Stimulated activated naive CD4-positive, alpha-beta T cell treated with Interleukin-2 at 50 U/mL for 16 hours (primary cell): ENCODE data around the gene CELA1.

Experiments used
- DNase-seq: peaks from one replicate; lab custom pipeline; 2025; lab: John Stamatoyannopoulos, UW

Gene CELA1

GRCh38 chr12:51374856-51375255 is 28.4 kb upstream of the CELA1 start:
- no peak for DNase-seq

GRCh38 chr12:51374361-51374760 is 27.9 kb upstream of the CELA1 start:
- no peak for DNase-seq

- DNase-seq, result no peak
Measured at GRCh38 chr12:51373187-51373586, 26.7 kb upstream of the CELA1 start.

GRCh38 chr12:51372021-51372420 is 25.5 kb upstream of the CELA1 start:
- no peak for DNase-seq

- no peak for DNase-seq
Measured at GRCh38 chr12:51371295-51371953, 24.9 kb upstream of the CELA1 start.

- DNase-seq, result no peak
Measured at GRCh38 chr12:51370667-51371066, 24.2 kb upstream of the CELA1 start.

- no peak for DNase-seq
Measured at GRCh38 chr12:51369581-51369980, 23.1 kb upstream of the CELA1 start.

- peak; percentile 81 for DNase-seq
Measured at GRCh38 chr12:51368640-51369517, 22.4 kb upstream of the CELA1 start.

GRCh38 chr12:51365276-51365675 is 18.8 kb upstream of the CELA1 start:
- DNase-seq, result no peak

GRCh38 chr12:51364001-51364400 is 17.5 kb upstream of the CELA1 start:
- no peak for DNase-seq

GRCh38 chr12:51362747-51363342 is 16.4 kb upstream of the CELA1 start:
- DNase-seq, result no peak

GRCh38 chr12:51362307-51362706 is 15.8 kb upstream of the CELA1 start:
- DNase-seq, result no peak

- DNase-seq, result no peak
Measured at GRCh38 chr12:51361161-51362016, 14.9 kb upstream of the CELA1 start.

- no peak for DNase-seq
Measured at GRCh38 chr12:51360315-51360714, 13.8 kb upstream of the CELA1 start.

- no peak for DNase-seq
Measured at GRCh38 chr12:51359851-51360250, 13.4 kb upstream of the CELA1 start.

GRCh38 chr12:51358496-51358895 is 12.0 kb upstream of the CELA1 start:
- no peak for DNase-seq

- no peak for DNase-seq
Measured at GRCh38 chr12:51357374-51358047, 11.0 kb upstream of the CELA1 start.

- no peak for DNase-seq
Measured at GRCh38 chr12:51351913-51352532, 5.5 kb upstream of the CELA1 start.

- no peak for DNase-seq
Measured at GRCh38 chr12:51349026-51349425, 2.5 kb upstream of the CELA1 start.

GRCh38 chr12:51348116-51348515 is 1.6 kb upstream of the CELA1 start:
- no peak for DNase-seq

GRCh38 chr12:51345681-51346080 is 798 bp downstream of the CELA1 start:
- DNase-seq, result no peak
